Measurements from ENCODE around the gene PRKD2. TPM values are rescaled to one million over a fixed set of nuclear protein-coding genes. Genes with fewer than 3 reads are reported as not detected.

The PRKD2 gene
- total and polyA plus RNA-seq, 2 experiments from 2014 or later = 11.9 to 14.2 TPM

- H3K4me3 ChIP-seq = no peak overlapping the region
- H3K27me3 ChIP-seq (replicated peaks; ENCODE audit: insufficient read depth) = no peaks in the 10 kb centered on the region
- peaks cover 3% of the 10 kb centered on the region; the same call in 1 of the 2 replicates for H3F3A ChIP-seq (ENCODE audit: insufficient read depth)
- no peak overlapping the region for H3K27ac ChIP-seq
- H3K4me1 ChIP-seq (ENCODE audit: insufficient read depth) = peaks cover 8% of the 10 kb centered on the region
- no peak overlapping the region for H3K4me2 ChIP-seq (ENCODE audit: unreplicated experiment)
- peaks cover 8% of the 10 kb centered on the region for H3K79me2 ChIP-seq (ENCODE audit: insufficient read depth)
- peaks cover 5% of the 10 kb centered on the region; the same call in 1 of the 2 replicates for H3K36me3 ChIP-seq (ENCODE audit: low read depth)
- no peaks in the 10 kb centered on the region for H3K9me3 ChIP-seq (ENCODE audit: low read depth)
- no peak for DNase-seq
- in situ Hi-C loops (cut with MboI) = no loop called here
- 91% methylated on average over 10 of the region's 10 CpGs for WGBS, 2 experiments (ENCODE audit: low coverage in 1 of 2, low lambda C conversion rate in 2 of 2, missing lambda C conversion rate in 2 of 2)
- TF ChIP-seq EZH2 (IDR thresholded peaks at IDR 0.05; ENCODE audit: insufficient read depth, poor library complexity, severe bottlenecking) (no peak), EZH2phosphoT487 (IDR thresholded peaks at IDR 0.05; ENCODE audit: insufficient read depth, low read depth) (no peak)
- H4K20me1 ChIP-seq (ENCODE audit: insufficient read depth) = no peaks in the 10 kb centered on the region
- H3K9me2 ChIP-seq (ENCODE audit: insufficient read depth) = no peaks in the 10 kb centered on the region
- H3K9ac ChIP-seq = no peak overlapping the region
- no peak overlapping the region for H2AFZ ChIP-seq
These were observed 9.6 kb upstream of the PRKD2 start for GRCh38 chr19:46726551-46726950.

DNA sequence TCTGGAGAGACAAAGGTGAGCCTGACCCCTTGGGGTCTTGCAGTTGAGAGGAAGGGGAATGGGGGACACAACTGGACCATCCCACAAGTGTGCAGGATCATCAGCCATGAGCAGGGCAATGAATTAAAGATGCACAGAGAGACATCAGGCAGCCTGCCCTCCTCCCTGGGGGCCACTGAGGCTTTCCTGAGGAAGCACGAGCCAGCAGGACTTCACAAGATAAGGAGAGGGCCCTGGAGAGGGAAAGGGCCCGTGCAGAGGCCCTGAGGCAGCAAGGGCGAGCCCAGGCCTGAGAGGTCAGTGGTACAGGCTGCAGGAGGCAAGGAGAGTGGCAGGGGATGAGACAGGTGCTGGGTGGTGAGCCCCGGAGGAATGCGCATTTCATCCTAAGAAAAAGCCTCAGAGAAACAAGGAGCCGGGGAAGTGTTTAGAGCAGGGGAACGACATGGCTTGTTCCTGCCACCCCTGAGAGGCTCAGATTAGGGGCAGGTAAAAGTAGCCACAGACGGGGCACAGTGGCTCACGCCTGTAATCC lies 9.0 kb upstream of the PRKD2 start:
- no peak overlapping the region for H3K4me2 ChIP-seq (ENCODE audit: unreplicated experiment)
- no peak overlapping the region for H3K9ac ChIP-seq
- TF ChIP-seq EZH2 (IDR thresholded peaks at IDR 0.05; ENCODE audit: insufficient read depth, poor library complexity, severe bottlenecking) = no peak
- TF ChIP-seq EZH2phosphoT487 (IDR thresholded peaks at IDR 0.05; ENCODE audit: insufficient read depth, low read depth) = no peak
- no peak for DNase-seq
- no peaks in the 10 kb centered on the region for H3K9me2 ChIP-seq (ENCODE audit: insufficient read depth)
- no peaks in the 10 kb centered on the region for H4K20me1 ChIP-seq (ENCODE audit: insufficient read depth)
- in situ Hi-C loops (cut with MboI) = no loop called here
- no peaks in the 10 kb centered on the region for H3F3A ChIP-seq (ENCODE audit: insufficient read depth)
- H3K27me3 ChIP-seq (replicated peaks; ENCODE audit: insufficient read depth) = no peaks in the 10 kb centered on the region
- no peak overlapping the region for H3K4me3 ChIP-seq
- no peak overlapping the region for H2AFZ ChIP-seq
- H3K9me3 ChIP-seq (ENCODE audit: low read depth) = no peaks in the 10 kb centered on the region
- peaks cover 3% of the 10 kb centered on the region; the same call in 1 of the 2 replicates for H3K4me1 ChIP-seq (ENCODE audit: insufficient read depth)
- 85 to 88% methylated on average over 9 of the region's 9 CpGs for WGBS, 2 experiments (ENCODE audit: low coverage in 1 of 2, low lambda C conversion rate in 2 of 2, missing lambda C conversion rate in 2 of 2)
- H3K36me3 ChIP-seq (ENCODE audit: low read depth) = peaks cover 5% of the 10 kb centered on the region; the same call in 1 of the 2 replicates
- peaks cover 5% of the 10 kb centered on the region for H3K79me2 ChIP-seq (ENCODE audit: insufficient read depth)
- H3K27ac ChIP-seq = no peak overlapping the region

GRCh38 chr19:46725036-46725820 lies 8.3 kb upstream of the PRKD2 start:
- peaks cover 5% of the 10 kb centered on the region for H3K79me2 ChIP-seq (ENCODE audit: insufficient read depth)
- H3K27me3 ChIP-seq (replicated peaks; ENCODE audit: insufficient read depth) = no peaks in the 10 kb centered on the region
- DNase-seq = no peak
- H3K4me2 ChIP-seq (ENCODE audit: unreplicated experiment) = no peak overlapping the region
- in situ Hi-C loops (cut with MboI) = no loop called here
- TF ChIP-seq EZH2phosphoT487 (IDR thresholded peaks at IDR 0.05; ENCODE audit: insufficient read depth, low read depth) (no peak), EZH2 (IDR thresholded peaks at IDR 0.05; ENCODE audit: insufficient read depth, poor library complexity, severe bottlenecking) (no peak)
- H2AFZ ChIP-seq = no peak overlapping the region
- H3F3A ChIP-seq (ENCODE audit: insufficient read depth) = no peaks in the 10 kb centered on the region
- H3K9me2 ChIP-seq (ENCODE audit: insufficient read depth) = no peaks in the 10 kb centered on the region
- no peak overlapping the region for H3K9ac ChIP-seq
- WGBS, 2 experiments (ENCODE audit: low coverage in 1 of 2, low lambda C conversion rate in 2 of 2, missing lambda C conversion rate in 2 of 2) = 93% methylated on average over 24 to 25 of the region's 26 CpGs
- no peaks in the 10 kb centered on the region for H4K20me1 ChIP-seq (ENCODE audit: insufficient read depth)
- H3K9me3 ChIP-seq (ENCODE audit: low read depth) = no peaks in the 10 kb centered on the region
- H3K36me3 ChIP-seq (ENCODE audit: low read depth) = peaks cover 5% of the 10 kb centered on the region; the same call in 1 of the 2 replicates
- no peaks in the 10 kb centered on the region for H3K4me1 ChIP-seq (ENCODE audit: insufficient read depth)
- H3K27ac ChIP-seq = no peak overlapping the region
- no peak overlapping the region for H3K4me3 ChIP-seq

DNA sequence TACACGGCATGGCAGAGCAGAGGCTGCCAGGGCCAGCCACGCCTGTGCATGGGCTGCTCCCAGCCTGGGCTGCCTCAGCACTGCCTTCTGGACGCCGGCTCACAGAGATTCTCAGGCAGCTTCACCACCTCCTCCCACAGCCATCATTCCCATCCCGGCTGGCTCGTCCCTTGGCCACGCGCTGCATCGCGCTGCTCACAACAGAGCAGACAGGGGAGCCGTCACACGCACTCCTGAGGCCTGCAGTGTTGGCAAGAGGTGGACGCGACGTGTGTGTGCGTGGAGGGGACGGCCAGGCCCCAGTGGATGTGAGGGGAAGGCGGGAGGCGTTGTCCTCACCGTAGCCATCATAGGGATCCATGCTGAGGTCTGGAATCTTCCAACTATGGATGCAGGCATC lies 7.6 kb upstream of the PRKD2 start:
- in situ Hi-C loops (cut with MboI) = no loop called here
- H3K27me3 ChIP-seq (replicated peaks; ENCODE audit: insufficient read depth) = no peaks in the 10 kb centered on the region

More for the DNA sequence above, 7.6 kb upstream of the PRKD2 start:
- no peaks in the 10 kb centered on the region for H3K9me3 ChIP-seq (ENCODE audit: low read depth)
- no peak overlapping the region for H3K9ac ChIP-seq
- H3F3A ChIP-seq (ENCODE audit: insufficient read depth) = no peaks in the 10 kb centered on the region
- 82 to 84% methylated on average over 20 of the region's 20 CpGs for WGBS, 2 experiments (ENCODE audit: low coverage in 1 of 2, low lambda C conversion rate in 2 of 2, missing lambda C conversion rate in 2 of 2)
- H3K4me3 ChIP-seq = no peak overlapping the region
- DNase-seq = no peak
- H3K4me2 ChIP-seq (ENCODE audit: unreplicated experiment) = no peak overlapping the region
- no peak for TF ChIP-seq EZH2 (IDR thresholded peaks at IDR 0.05; ENCODE audit: insufficient read depth, poor library complexity, severe bottlenecking)
- no peak for TF ChIP-seq EZH2phosphoT487 (IDR thresholded peaks at IDR 0.05; ENCODE audit: insufficient read depth, low read depth)
- peaks cover 5% of the 10 kb centered on the region for H3K79me2 ChIP-seq (ENCODE audit: insufficient read depth)
- H2AFZ ChIP-seq = no peak overlapping the region
- H3K27ac ChIP-seq = no peak overlapping the region
- H3K4me1 ChIP-seq (ENCODE audit: insufficient read depth) = no peaks in the 10 kb centered on the region
- peaks cover 5% of the 10 kb centered on the region; the same call in 1 of the 2 replicates for H3K36me3 ChIP-seq (ENCODE audit: low read depth)
- H3K9me2 ChIP-seq (ENCODE audit: insufficient read depth) = no peaks in the 10 kb centered on the region
- no peaks in the 10 kb centered on the region for H4K20me1 ChIP-seq (ENCODE audit: insufficient read depth)

Measured in GM23248 (cell line).